ENCODE results near the gene TSSK6. TPM values are rescaled to one million over a fixed set of nuclear protein-coding genes. Genes with fewer than 3 reads are reported as not detected.

Gene TSSK6
- total RNA-seq, 1 experiment from 2014 or later, result 4.5 TPM

DNA sequence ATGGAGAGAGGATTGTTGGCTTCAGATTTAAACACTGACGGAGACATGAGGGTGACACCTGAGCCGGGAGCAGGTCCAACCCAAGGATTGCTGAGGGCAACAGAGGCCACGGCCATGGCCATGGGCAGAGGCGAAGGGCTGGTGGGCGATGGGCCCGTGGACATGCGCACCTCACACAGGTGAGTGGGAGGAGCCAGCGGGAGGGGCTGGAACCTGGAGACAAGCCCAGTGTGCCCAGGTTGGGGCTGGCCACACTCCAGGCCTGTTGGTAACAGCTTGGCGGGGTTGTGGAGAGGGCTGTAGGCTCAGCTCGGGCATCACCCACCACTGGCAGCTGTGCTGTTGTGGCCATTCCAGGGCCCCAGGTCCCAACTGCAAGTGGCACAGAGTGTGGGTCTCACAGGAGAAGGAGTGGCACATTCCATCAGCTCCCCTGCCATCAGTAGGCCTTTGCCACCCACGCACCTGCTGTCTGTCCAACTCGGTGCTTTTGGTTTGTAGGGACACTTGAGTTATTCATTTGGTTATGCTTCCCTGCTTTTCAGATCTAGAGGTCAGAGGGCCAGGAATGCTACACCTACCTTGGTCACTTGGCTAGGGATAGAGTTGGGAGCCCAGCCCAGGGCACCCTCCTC, 49.8 kb downstream of the TSSK6 start:
- no peak overlapping the region for H3K27ac ChIP-seq (ENCODE audit: low read length)
- no peak overlapping the region for H3K4me2 ChIP-seq (ENCODE audit: low read length)
- peaks cover 46% of the 10 kb centered on the region for H3K36me3 ChIP-seq (ENCODE audit: low read depth, low read length)
- ChIA-PET POLR2A (ENCODE audit: unreplicated experiment) (no interaction called here), CTCF (no interaction called here)
- DNase-seq (no peak), ATAC-seq (no peak)
- TF ChIP-seq EZH2 (IDR thresholded peaks at IDR 0.05; ENCODE audit: low read length, unreplicated experiment) (no peak), CTCF (conservative IDR thresholded peaks at IDR 0.05; ENCODE audit: low read depth, low read length) (no peak)
- H2AFZ ChIP-seq (ENCODE audit: low read length), result no peak overlapping the region
- H3K4me1 ChIP-seq (ENCODE audit: insufficient read depth, low read length), result 0 out of 2 replicates have a peak, but pooled peaks cover under 1% of the 10 kb centered on the region
- intact Hi-C loops (cut with micrococcal nuclease), result no loop called here
- no peaks in the 10 kb centered on the region for H3K9me2 ChIP-seq (replicated peaks; ENCODE audit: low read length)
- peaks cover 64% of the 10 kb centered on the region for H3K79me2 ChIP-seq (ENCODE audit: low read length)
- H3K4me3 ChIP-seq (ENCODE audit: low read length), result no peak overlapping the region
- H3K9ac ChIP-seq (ENCODE audit: low read length), result no peak overlapping the region
- peaks cover 15% of the 10 kb centered on the region for H3K9me3 ChIP-seq (ENCODE audit: low read length)
- H4K20me1 ChIP-seq (ENCODE audit: low read length), result peaks cover 12% of the 10 kb centered on the region; the same call in 1 of the 2 replicates
- no peaks in the 10 kb centered on the region for H3K27me3 ChIP-seq (ENCODE audit: low read length)
- no peaks in the 10 kb centered on the region for H3F3A ChIP-seq (ENCODE audit: low read length, unreplicated experiment)
- no TSS peak for BruUV-seq (replicated peaks)

GRCh38 chr19:19464339-19465098, 50.8 kb downstream of the TSSK6 start:
- no TSS peak for BruUV-seq (replicated peaks)
- no peak overlapping the region for H3K4me2 ChIP-seq (ENCODE audit: low read length)
- TF ChIP-seq EZH2phosphoT487 (IDR thresholded peaks at IDR 0.05; ENCODE audit: borderline replicate concordance, low read length) (no peak), EZH2 (IDR thresholded peaks at IDR 0.05; ENCODE audit: low read length, unreplicated experiment) (no peak), CTCF (conservative IDR thresholded peaks at IDR 0.05; ENCODE audit: low read depth, low read length) (no peak)
- H3F3A ChIP-seq (ENCODE audit: low read length, unreplicated experiment), result no peaks in the 10 kb centered on the region
- H3K79me2 ChIP-seq (ENCODE audit: low read length), result peaks cover 66% of the 10 kb centered on the region
- peaks cover 15% of the 10 kb centered on the region for H3K9me3 ChIP-seq (ENCODE audit: low read length)
- H3K27ac ChIP-seq (ENCODE audit: low read length), result no peak overlapping the region
- ATAC-seq (no peak), DNase-seq (no peak)
- no peak overlapping the region for H2AFZ ChIP-seq (ENCODE audit: low read length)
- no peak overlapping the region for H3K4me3 ChIP-seq (ENCODE audit: low read length)
- H3K9ac ChIP-seq (ENCODE audit: low read length), result no peak overlapping the region
- intact Hi-C loops (cut with micrococcal nuclease), result no loop called here
- peaks cover 18% of the 10 kb centered on the region; the same call in 1 of the 2 replicates for H4K20me1 ChIP-seq (ENCODE audit: low read length)
- no peaks in the 10 kb centered on the region for H3K27me3 ChIP-seq (ENCODE audit: low read length)
- ChIA-PET CTCF (no interaction called here), POLR2A (ENCODE audit: unreplicated experiment) (no interaction called here)
- peaks cover 46% of the 10 kb centered on the region for H3K36me3 ChIP-seq (ENCODE audit: low read depth, low read length)
- H3K4me1 ChIP-seq (ENCODE audit: insufficient read depth, low read length), result peaks cover 11% of the 10 kb centered on the region
- no peaks in the 10 kb centered on the region for H3K9me2 ChIP-seq (replicated peaks; ENCODE audit: low read length)

Other genes with a start within 250 kb of the TSSK6 start
- gene TM6SF2, start 242.2 kb downstream of the TSSK6 start, total RNA-seq (2014; rRNA removed), result not detected in 2 replicates
- 42.1 and 44.0 TPM in 2 replicates for gene SUGP1, start 195.0 kb downstream of the TSSK6 start, total RNA-seq (2014; rRNA removed)
- 32.6 and 44.2 TPM in 2 replicates for gene MAU2, start 194.7 kb downstream of the TSSK6 start, total RNA-seq (2014; rRNA removed)
- 104 and 143 TPM in 2 replicates for gene GATAD2A, start 109.9 kb downstream of the TSSK6 start, total RNA-seq (2014; rRNA removed)
- gene NDUFA13, start 677 bp upstream of the TSSK6 start, total RNA-seq (2014; rRNA removed), result 380 and 481 TPM in 2 replicates
- 6.5 and 8.1 TPM in 2 replicates for gene YJEFN3, start 13.4 kb upstream of the TSSK6 start, total RNA-seq (2014; rRNA removed)
- gene CILP2, start 22.7 kb upstream of the TSSK6 start, total RNA-seq (2014; rRNA removed), result 2.0 and 2.5 TPM in 2 replicates
- gene PBX4, start 103.1 kb upstream of the TSSK6 start, total RNA-seq (2014; rRNA removed), result 6.9 TPM in 2 replicates
- 26.6 and 31.0 TPM in 2 replicates for gene LPAR2, start 112.7 kb upstream of the TSSK6 start, total RNA-seq (2014; rRNA removed)
- 6.3 and 11.1 TPM in 2 replicates for gene GMIP, start 128.1 kb upstream of the TSSK6 start, total RNA-seq (2014; rRNA removed)
- 48.5 and 58.2 TPM in 2 replicates for gene ATP13A1, start 148.1 kb upstream of the TSSK6 start, total RNA-seq (2014; rRNA removed)
- 11.0 and 11.3 TPM in 2 replicates for gene ZNF101, start 153.3 kb upstream of the TSSK6 start, total RNA-seq (2014; rRNA removed)
- gene ZNF14, start 217.6 kb upstream of the TSSK6 start, total RNA-seq (2014; rRNA removed), result 2.4 and 3.0 TPM in 2 replicates

Measured in PC-3 (cell line).